ENCODE results near the gene PACC1. TPM values are rescaled to one million over a fixed set of nuclear protein-coding genes. Genes with fewer than 3 reads are reported as not detected.

Gene PACC1
- total and polyA plus RNA-seq, 10 of the 15 experiments (the other 5 are each of a cell fraction or from before 2014, with no cell fraction given): 16.1 to 29.7 (median 19.3) TPM

GRCh38 chr1:212452323-212453155 is 37.9 kb upstream of the PACC1 start:
- in situ Hi-C loops (cut with MboI): no loop called here
- SMC1A ChIA-PET (ENCODE audit: uncharacterized antibody, unreplicated experiment): interaction anchor here (0.8 to 6.6 kb wide), 11 partner anchors 11 to 771 kb away, joined by 3 to 168 read pairs (median 4); partner anchors contain the start of gene PACC1
- POLR2A ChIA-PET: interaction anchor here (0.6 kb wide), 1 partner anchor 40 kb away, joined by 3 read pairs; no protein-coding TSS in a partner anchor
- CTCF ChIA-PET: interaction anchor here (1.0 to 8.5 kb wide), 7 partner anchors 24 to 772 kb away, joined by 3 to 270 read pairs (median 123); partner anchors contain the start of genes DTL and INTS7
- no peak overlapping the region for H3K4me2 ChIP-seq (ENCODE audit: control insufficient read depth, insufficient read depth)
- H3K27ac ChIP-seq (ENCODE audit: control insufficient read depth, insufficient read depth): no peak overlapping the region
- no peaks in the 10 kb centered on the region for H3K36me3 ChIP-seq (ENCODE audit: control insufficient read depth in 2 of 2, insufficient read depth in 2 of 2, low read length in 1 of 2)
- intact Hi-C loops (cut with micrococcal nuclease; ENCODE audit: unreplicated experiment): no loop called here
- no peak overlapping the region for H3K9ac ChIP-seq (ENCODE audit: control insufficient read depth, insufficient read depth, low read length)
- no peaks in the 10 kb centered on the region; the same call in 2 of the 3 replicates for H3K9me3 ChIP-seq (replicated peaks; ENCODE audit: control insufficient read depth, insufficient read depth, low read length)
- DNase-seq (ENCODE audit: low read depth, low spot score) (no peak), ATAC-seq (no peak), FAIRE-seq (no peak)
- no TSS peak for BruUV-seq (replicated peaks)
- 62% methylated on average over 15 of the region's 15 CpGs for WGBS (ENCODE audit: insufficient coverage, insufficient replicate concordance, low lambda C conversion rate, missing lambda C conversion rate)
- RAD21 ChIA-PET (ENCODE audit: unreplicated experiment): interaction anchor here (0.5 to 6.1 kb wide), 4 partner anchors 13 to 382 kb away, joined by 3 to 197 read pairs (median 4); partner anchors contain the start of gene PACC1
- H4K20me1 ChIP-seq (ENCODE audit: control insufficient read depth, insufficient read depth): no peaks in the 10 kb centered on the region
- H3K27me3 ChIP-seq (replicated peaks in 1 of 2; ENCODE audit: control insufficient read depth in 2 of 2, insufficient read depth in 2 of 2, low read length in 1 of 2): no peaks in the 10 kb centered on the region; a peak in 1 of 4 replicates
- H3K79me2 ChIP-seq (ENCODE audit: control insufficient read depth, insufficient read depth, low read length): no peaks in the 10 kb centered on the region
- no peak overlapping the region for H2AFZ ChIP-seq (ENCODE audit: control insufficient read depth, low read depth, low read length)
- H3K4me1 ChIP-seq (ENCODE audit: control insufficient read depth, insufficient read depth, low read length): no peaks in the 10 kb centered on the region
- H3K4me3 ChIP-seq: no peak overlapping the region
- TF ChIP-seq YY1 (IDR thresholded peaks at IDR 0.05; ENCODE audit: low read depth, low read length) (no peak), HDAC6 (IDR thresholded peaks at IDR 0.05; ENCODE audit: unreplicated experiment) (no peak), E2F8 (IDR thresholded peaks at IDR 0.05; ENCODE audit: low read depth, partially characterized antibody) (no peak), FOS (IDR thresholded peaks at IDR 0.05; ENCODE audit: borderline replicate concordance, extremely low read depth, insufficient read length) (no peak), HCFC1 (IDR thresholded peaks at IDR 0.05; ENCODE audit: low read length) (no peak), MTA3 (IDR thresholded peaks at IDR 0.05; ENCODE audit: borderline replicate concordance, low read length) (no peak), CBX3 (IDR thresholded peaks at IDR 0.05; ENCODE audit: borderline replicate concordance, low read depth) (no peak), CHD2 (IDR thresholded peaks at IDR 0.05; ENCODE audit: borderline replicate concordance, low read depth, low read length) (no peak), ESRRA (IDR thresholded peaks at IDR 0.05; ENCODE audit: low read length) (no peak), BHLHE40 (IDR thresholded peaks at IDR 0.05; ENCODE audit: borderline replicate concordance in 1 of 2, low read depth in 2 of 2, low read length in 1 of 2) (no peak), RELA (IDR thresholded peaks at IDR 0.05; ENCODE audit: borderline replicate concordance, partially characterized antibody) (no peak), PAX8 (IDR thresholded peaks at IDR 0.05) (no peak), FOXM1 (IDR thresholded peaks at IDR 0.05; ENCODE audit: low read depth, low read length) (no peak), ZNF592 (IDR thresholded peaks at IDR 0.05) (no peak), SP1 (IDR thresholded peaks at IDR 0.05; ENCODE audit: low read depth, low read length) (no peak)
